Suprapubic skin (tissue), 4 donors: Measurements from ENCODE around the gene CDH3. TPM values are rescaled to one million over a fixed set of nuclear protein-coding genes. Genes with fewer than 3 reads are reported as not detected.

Experiments
- DNase-seq, 2 donors: peaks; one replicate each; pipeline ENCODE4 v3.0.0-alpha.2; 2019; ENCODE audit warnings: low spot score in 2 of 2
- H3K27ac ChIP-seq: fragments of 200-600 bp; sonication (generic); one replicate; pipeline ENCODE4 v1.5.1; 2019
- H3K27me3 ChIP-seq: fragments of 200-600 bp; sonication (generic); one replicate; pipeline ENCODE4 v1.5.1; 2019
- H3K36me3 ChIP-seq: fragments of 200-600 bp; sonication (generic); one replicate; pipeline ENCODE4 v1.5.1; 2019
- H3K4me1 ChIP-seq: fragments of 200-600 bp; sonication (generic); one replicate; pipeline ENCODE4 v1.5.1; 2019
- H3K4me3 ChIP-seq: fragments of 200-600 bp; sonication (generic); one replicate; pipeline ENCODE4 v1.5.1; 2019; ENCODE audit warnings: mild to moderate bottlenecking
- H3K9me3 ChIP-seq: fragments of 200-600 bp; sonication (generic); one replicate; pipeline ENCODE4 v1.5.1; 2019
- CTCF ChIP-seq, 2 donors: fragments of 200-600 bp in 1 of 2; fragments of 450-650 bp in 1 of 2; sonication (generic) in 1 of 2; IDR thresholded peaks; one replicate each; pipeline ENCODE4 v1.5.1; 2016 to 2019; ENCODE audit warnings: antibody characterized with exemption in 2 of 2, mild to moderate bottlenecking in 1 of 2, moderate library complexity in 1 of 2
- EP300 ChIP-seq: sonication (generic); formaldehyde crosslinking; IDR thresholded peaks from one replicate; pipeline ENCODE4 v1.6.1; 2017; ENCODE audit warnings: antibody characterized with exemption
- POLR2A ChIP-seq, 2 donors: fragments of 450-650 bp; IDR thresholded peaks; one replicate each; pipeline ENCODE4 v1.6.1; 2017; ENCODE audit warnings: antibody characterized with exemption in 2 of 2, mild to moderate bottlenecking in 2 of 2, moderate library complexity in 2 of 2
- POLR2AphosphoS5 ChIP-seq, 3 donors: sonication (generic); formaldehyde crosslinking; IDR thresholded peaks; one replicate each; pipeline ENCODE4 v1.6.1; 2017; ENCODE audit warnings: antibody characterized with exemption in 3 of 3
- WGBS: methylation state at CpG from one replicate; pipeline ENCODE4 v1.1.5; 2018; 5-methylcytosine and 5-hydroxymethylcytosine counted together
- total RNA-seq, 4 donors: library from RNA; depleted of rRNA; stranded (reverse); fragments of >200 nt; gene quantifications; one replicate each; pipeline ENCODE4 v1.1.0, GENCODE V29; 2016

Gene CDH3
- total RNA-seq, 4 donors from 2014 or later = 39.0 to 96.8 (median 70.1) TPM

DNA sequence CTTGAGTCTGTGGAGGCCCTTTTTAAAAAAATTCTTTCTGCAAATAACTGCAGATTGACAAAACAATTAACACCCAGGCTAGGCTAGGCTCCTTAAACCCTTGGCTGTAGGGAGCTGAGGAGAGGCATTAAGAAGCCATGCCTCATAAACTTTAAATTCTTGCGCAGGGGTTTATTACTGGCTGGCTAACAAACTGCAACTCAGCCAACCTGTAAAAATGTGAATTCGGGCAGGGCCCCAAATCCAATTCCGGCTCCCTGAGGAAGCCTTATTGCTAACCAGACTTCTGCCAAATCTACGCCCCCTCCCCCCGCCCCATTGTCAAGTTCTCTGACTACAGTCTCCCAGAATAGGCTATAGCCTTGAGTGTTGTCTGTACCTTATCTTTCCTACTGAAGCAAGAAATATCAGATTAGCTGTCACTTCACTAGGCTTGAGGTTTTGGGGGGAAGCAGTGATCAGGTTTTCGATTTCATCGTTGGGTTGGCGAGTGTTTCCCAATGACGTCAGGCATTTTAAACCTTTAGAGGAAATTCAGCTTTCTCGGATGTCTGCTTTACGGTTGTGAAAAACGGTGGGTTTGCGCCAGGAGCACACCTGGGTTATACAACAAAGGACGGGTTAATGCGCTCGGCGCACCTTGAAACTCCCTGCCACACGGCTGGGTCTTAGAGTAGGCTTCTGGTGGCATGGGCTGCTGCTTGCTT lies 2.0 kb downstream of the CDH3 start:
- peak overlapping the region; percentile 10 for H3K27ac ChIP-seq
- H3K36me3 ChIP-seq = no peaks in the 10 kb centered on the region
- no peak for DNase-seq
- 54% methylated on average over 18 of the region's 18 CpGs for WGBS
- no peaks in the 10 kb centered on the region for H3K9me3 ChIP-seq
- peaks cover 27% of the 10 kb centered on the region for H3K4me1 ChIP-seq
- H3K4me3 ChIP-seq = no peak overlapping the region
- TF ChIP-seq POLR2AphosphoS5 (IDR thresholded peaks at IDR 0.05) = no peak
- TF ChIP-seq POLR2A (IDR thresholded peaks at IDR 0.05) = no peak
- TF ChIP-seq EP300 = no peak
- TF ChIP-seq CTCF (IDR thresholded peaks at IDR 0.05) = no peak
- peaks cover 59% of the 10 kb centered on the region for H3K27me3 ChIP-seq

- Histone ChIP-seq H3K36me3 (no peaks in the 10 kb centered on the region), H3K27ac (no peak overlapping the region), H3K4me3 (no peak overlapping the region), H3K9me3 (no peaks in the 10 kb centered on the region), H3K4me1 (peaks cover 8% of the 10 kb centered on the region), H3K27me3 (peaks cover 30% of the 10 kb centered on the region)
- TF ChIP-seq EP300 (no peak), CTCF (IDR thresholded peaks at IDR 0.05) (no peak), POLR2AphosphoS5 (IDR thresholded peaks at IDR 0.05) (no peak), POLR2A (IDR thresholded peaks at IDR 0.05) (no peak)
- WGBS = 93% methylated on average over 12 of the region's 12 CpGs
- DNase-seq = no peak
These were observed 6.0 kb downstream of the CDH3 start for GRCh38 chr16:68651136-68651535.

DNA sequence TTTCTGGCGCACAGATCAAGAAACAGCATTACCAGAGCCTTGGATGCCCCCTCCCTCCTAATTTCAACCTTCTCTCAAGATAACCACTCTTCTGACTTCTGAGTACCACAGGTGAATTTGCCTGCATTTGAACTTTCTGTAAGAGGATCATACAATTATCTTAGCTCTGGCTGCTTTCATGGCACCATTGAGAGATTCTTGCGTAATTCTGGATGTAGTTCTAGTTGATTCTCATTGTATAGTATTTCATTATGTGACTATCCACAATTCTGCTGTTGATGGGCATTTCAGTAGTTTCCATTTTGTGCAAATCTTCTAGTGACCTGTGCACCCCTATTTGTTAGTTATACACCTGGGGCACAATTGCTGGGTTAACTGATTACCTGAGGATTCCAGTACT lies 7.5 kb downstream of the CDH3 start:
- no peak for DNase-seq
- TF ChIP-seq CTCF (IDR thresholded peaks at IDR 0.05) (no peak), EP300 (no peak), POLR2AphosphoS5 (IDR thresholded peaks at IDR 0.05) (no peak), POLR2A (IDR thresholded peaks at IDR 0.05) (no peak)

DNA sequence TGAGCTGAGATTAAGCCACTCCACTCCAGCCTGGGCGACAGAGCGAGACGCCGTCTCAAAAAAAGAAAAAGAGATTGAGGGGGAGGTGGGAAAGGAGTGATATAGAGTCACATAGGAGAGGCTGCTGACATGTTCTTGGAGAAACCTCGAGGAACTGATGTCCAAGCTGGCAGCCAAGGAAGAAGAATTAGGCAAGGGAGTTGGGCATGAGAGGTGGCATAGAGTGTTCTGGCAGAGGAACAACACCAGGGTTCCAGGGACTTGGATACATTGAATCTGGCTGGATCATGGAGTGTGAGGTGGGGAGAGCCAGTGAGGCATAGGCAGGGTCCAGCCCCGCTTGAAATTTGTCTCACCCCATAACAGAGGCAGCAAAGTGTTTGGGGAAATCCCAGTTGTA lies 10.7 kb downstream of the CDH3 start:
- whole genome bisulfite sequencing = 82% methylated on average over 6 of the region's 6 CpGs
- H3K27ac ChIP-seq = no peak overlapping the region
- no peak for TF ChIP-seq CTCF (IDR thresholded peaks at IDR 0.05)
- no peak for TF ChIP-seq POLR2AphosphoS5 (IDR thresholded peaks at IDR 0.05)
- no peak for TF ChIP-seq POLR2A (IDR thresholded peaks at IDR 0.05)
- no peak for TF ChIP-seq EP300
- DNase-seq = no peak
- H3K4me1 ChIP-seq = peaks cover 17% of the 10 kb centered on the region
- peaks cover 8% of the 10 kb centered on the region for H3K27me3 ChIP-seq
- H3K9me3 ChIP-seq = no peaks in the 10 kb centered on the region
- no peaks in the 10 kb centered on the region for H3K36me3 ChIP-seq
- no peak overlapping the region for H3K4me3 ChIP-seq

More for the DNA sequence above, 7.5 kb downstream of the CDH3 start:
- no peaks in the 10 kb centered on the region for H3K4me1 ChIP-seq
- H3K27ac ChIP-seq = no peak overlapping the region
- no peaks in the 10 kb centered on the region for H3K9me3 ChIP-seq
- no peaks in the 10 kb centered on the region for H3K36me3 ChIP-seq
- no peak overlapping the region for H3K4me3 ChIP-seq
- peaks cover 20% of the 10 kb centered on the region for H3K27me3 ChIP-seq
- 88% methylated on average over 2 of the region's 2 CpGs for WGBS

GRCh38 chr16:68656751-68657150 lies 11.6 kb downstream of the CDH3 start:
- Histone ChIP-seq H3K27me3 (peaks cover 8% of the 10 kb centered on the region), H3K36me3 (no peaks in the 10 kb centered on the region), H3K4me1 (peaks cover 17% of the 10 kb centered on the region), H3K27ac (no peak overlapping the region), H3K9me3 (no peaks in the 10 kb centered on the region), H3K4me3 (no peak overlapping the region)
- 42% methylated on average over 2 of the region's 2 CpGs for WGBS
- TF ChIP-seq EP300 (no peak), CTCF (IDR thresholded peaks at IDR 0.05) (no peak), POLR2AphosphoS5 (IDR thresholded peaks at IDR 0.05) (no peak), POLR2A (IDR thresholded peaks at IDR 0.05) (no peak)
- no peak for DNase-seq
